A549 (cell line): ENCODE results near the gene ZSCAN12. TPM values are rescaled to one million over a fixed set of nuclear protein-coding genes. Genes with fewer than 3 reads are reported as not detected.

Experiments used
- ATAC-seq, 2 experiments: fragments of 200-7000 bp in 1 of 2; fragments of >200 bp in 1 of 2; cut with Nextera tagmentation in 1 of 2; cut with Tn5 transposase in 1 of 2; 3 replicates each; pipeline versions ENCODE4 v1.8.0 to v1.9.1; 2018 to 2020; ENCODE audit warnings: mild to moderate bottlenecking in 1 of 2, moderate library complexity in 1 of 2
- CTCF ChIA-PET: fragments of 300-600 bp; sonication (Branson Sonifier 250); formaldehyde crosslinking; extraction: SDS; loops from one replicate; lab custom pipeline; 2021; ENCODE audit warnings: antibody characterized with exemption, inconsistent platforms; lab: Yijun Ruan, JAX
- POLR2A ChIA-PET: fragments of 350-600 bp; formaldehyde crosslinking; extraction: SDS; loops from one replicate; lab custom pipeline; 2021; ENCODE audit warnings: antibody characterized with exemption, inconsistent platforms; lab: Yijun Ruan, JAX
- DNase-seq, 2 experiments: peaks; one replicate each; pipeline versions ENCODE4 v3.0.0 to v3.0.0-alpha.2; 2011 to 2016; ENCODE audit warnings: low read depth in 1 of 2, low spot score in 1 of 2
- FAIRE-seq: peaks from 2 replicates; lab custom pipeline; 2011; peaks lifted over from hg19 to GRCh38; lab: Jason Lieb, UNC
- H3K27ac ChIP-seq, 2 experiments: fragments of >200 bp; sonication (Bioruptor Twin); formaldehyde crosslinking; 3 replicates each; pipeline ENCODE4 v1.5.1; 2016 to 2017
- H3K4me1 ChIP-seq: fragments of >200 bp; sonication (Bioruptor Twin); formaldehyde crosslinking; 3 replicates; pipeline ENCODE4 v1.6.1; 2016
- H3K4me2 ChIP-seq: fragments of >200 bp; sonication (Bioruptor Twin); formaldehyde crosslinking; 3 replicates; pipeline ENCODE4 v1.6.1; 2016
- H3K4me3 ChIP-seq: fragments of >200 bp; sonication (Bioruptor Twin); formaldehyde crosslinking; 3 replicates; pipeline ENCODE4 v1.5.1; 2016
- H3K9me3 ChIP-seq: fragments of >200 bp; sonication (Bioruptor Twin); formaldehyde crosslinking; 3 replicates; pipeline ENCODE4 v1.6.1; 2016
- CBX2 ChIP-seq: fragments of 200-600 bp; sonication (generic); IDR thresholded peaks from 2 replicates; pipeline ENCODE4 v1.6.1; 2016; ENCODE audit warnings: low read depth, mild to moderate bottlenecking, borderline replicate concordance
- CHD4 ChIP-seq: fragments of 200-600 bp; sonication (generic); IDR thresholded peaks from 2 replicates; pipeline ENCODE4 v1.6.1; 2016; ENCODE audit warnings: antibody characterized with exemption, mild to moderate bottlenecking, borderline replicate concordance
- EHMT2 ChIP-seq: fragments of 200-600 bp; sonication (generic); IDR thresholded peaks from 2 replicates; pipeline ENCODE4 v1.6.1; 2016; ENCODE audit warnings: antibody characterized with exemption, low read depth, mild to moderate bottlenecking, moderate library complexity
- FOSL2 ChIP-seq, 2 experiments: fragments of 450-650 bp in 1 of 2; fragments of >200 bp in 1 of 2; sonication (Bioruptor Twin) in 1 of 2; formaldehyde crosslinking; IDR thresholded peaks; 2 replicates each; pipeline versions ENCODE4 v1.5.0 to v1.6.1; 2016 to 2020; ENCODE audit warnings: mild to moderate bottlenecking in 1 of 2, moderate library complexity in 1 of 2
- HOXB13 ChIP-seq: fragments of 250-450 bp; sonication (Bioruptor Pico); IDR thresholded peaks from 2 replicates; pipeline ENCODE4 v1.5.0; 2020; ENCODE audit warnings: low read depth, mild to moderate bottlenecking, moderate library complexity
- HOXB5 ChIP-seq: fragments of 250-450 bp; sonication (Bioruptor Pico); IDR thresholded peaks from 2 replicates; pipeline ENCODE4 v1.5.0; 2020; ENCODE audit warnings: mild to moderate bottlenecking, moderate library complexity
- JUN ChIP-seq, 2 experiments: fragments of >200 bp; sonication (Bioruptor Twin); formaldehyde crosslinking; IDR thresholded peaks; 2 replicates in 1 of 2; 3 replicates in 1 of 2; pipeline ENCODE4 v1.6.1; 2016 to 2017
- KDM1A ChIP-seq: fragments of 200-600 bp; sonication (generic); IDR thresholded peaks from 2 replicates; pipeline ENCODE4 v1.6.1; 2016; ENCODE audit warnings: low read depth, mild to moderate bottlenecking
- MAFK ChIP-seq: fragments of 450-650 bp; IDR thresholded peaks from 2 replicates; pipeline ENCODE4 v1.6.1; 2014; ENCODE audit not compliant: partially characterized antibody
- MAZ ChIP-seq: fragments of 150-350 bp; IDR thresholded peaks from 2 replicates; pipeline ENCODE4 v1.6.1; 2014; ENCODE audit warnings: antibody characterized with exemption, low read depth, low read length, borderline replicate concordance
- MYC ChIP-seq: IDR thresholded peaks from 2 replicates; pipeline ENCODE4 v1.6.1; 2012; ENCODE audit warnings: mild to moderate bottlenecking, inconsistent platforms, low read length, improper control_type of control experiment, borderline replicate concordance
- POLR2AphosphoS2 ChIP-seq: conservative IDR thresholded peaks from 2 replicates; pipeline ENCODE4 v1.6.1; 2012; ENCODE audit warnings: low read length, improper control_type of control experiment, inconsistent platforms
- RARB ChIP-seq: fragments of 250-450 bp; sonication (Bioruptor Pico); IDR thresholded peaks from 2 replicates; pipeline ENCODE4 v1.8.0; 2021; ENCODE audit warnings: mild to moderate bottlenecking, moderate library complexity
- RFX5 ChIP-seq: fragments of 450-650 bp; IDR thresholded peaks from 2 replicates; pipeline ENCODE4 v1.7.1; 2014; ENCODE audit warnings: antibody characterized with exemption, mild to moderate bottlenecking, moderate library complexity
- RNF2 ChIP-seq: fragments of 200-600 bp; sonication (generic); IDR thresholded peaks from 2 replicates; pipeline ENCODE4 v1.6.1; 2016; ENCODE audit warnings: low read depth, mild to moderate bottlenecking, antibody characterized with exemption, moderate library complexity, borderline replicate concordance
- ZC3H11A ChIP-seq: fragments of 450-650 bp; IDR thresholded peaks from 2 replicates; pipeline ENCODE4 v1.6.1; 2014; ENCODE audit warnings: antibody characterized with exemption, mild to moderate bottlenecking
- WGBS: methylation state at CpG from one replicate; pipeline ENCODE4 v1.1.6; 2017; ENCODE audit errors: missing lambda C conversion rate; 5-methylcytosine and 5-hydroxymethylcytosine counted together
- polyA plus RNA-seq, 4 experiments: library from polyadenylated mRNA; depleted of rRNA in 3 of 4; stranded (reverse); fragments of >200 nt; fragmentation: RNase III in 1 of 4; extraction: RNeasy Plus Mini Kit Qiagen cat#74134 plus additional on column Dnase treatment in 1 of 4; gene quantifications; 2 replicates in 3 of 4; 3 replicates in 1 of 4; pipeline ENCODE4 v1.2.3, GENCODE V29; 2011 to 2017
- TF ChIP-seq, protein P1 (sequence below): IDR thresholded peaks from 2 replicates; pipeline ENCODE4 v1.6.1; 2012
- TF ChIP-seq, protein P2 (sequence below): fragments of 250-450 bp; sonication (Bioruptor Pico); IDR thresholded peaks from 2 replicates; pipeline ENCODE4 v1.5.0; 2020; ENCODE audit warnings: low read depth, mild to moderate bottlenecking, moderate library complexity
- TF ChIP-seq, protein P3 (sequence below): fragments of 250-450 bp; sonication (Bioruptor Pico); IDR thresholded peaks from 2 replicates; pipeline ENCODE4 v1.5.0; 2021; ENCODE audit warnings: mild to moderate bottlenecking, moderate library complexity, borderline replicate concordance
- TF ChIP-seq, protein P4 (sequence below): fragments of >200 bp; sonication (Bioruptor Twin); formaldehyde crosslinking; IDR thresholded peaks from 3 replicates; pipeline ENCODE4 v1.6.1; 2016

The ZSCAN12 gene
- polyA plus RNA-seq, 2 of the 4 experiments (the other 2 are of a cell fraction), result 1.9 to 3.3 TPM

DNA sequence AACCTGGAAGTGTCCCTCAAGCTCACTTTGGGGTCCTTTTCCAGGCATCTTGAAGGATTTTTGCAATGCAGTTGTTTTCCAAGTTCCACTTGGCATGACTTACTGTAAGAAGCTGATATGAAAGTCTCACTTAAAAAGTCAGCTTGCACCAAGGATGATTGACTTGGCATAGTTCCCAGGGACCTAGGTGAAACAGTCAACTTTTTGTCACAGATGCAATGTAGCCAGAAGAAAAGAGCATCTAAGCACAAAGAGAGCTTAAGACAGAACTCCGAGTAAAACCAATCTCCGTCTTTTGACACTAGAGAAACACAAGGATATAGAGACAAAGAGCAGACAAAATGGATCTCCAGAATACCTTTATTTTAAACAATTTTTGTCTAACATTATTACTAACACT, 2.6 kb upstream of the ZSCAN12 start:
- DNase-seq (no peak), FAIRE-seq (no peak), ATAC-seq (no peak)
- Histone ChIP-seq H3K4me3 (no peak overlapping the region), H3K9me3 (no peaks in the 10 kb centered on the region), H3K4me2 (no peak overlapping the region), H3K4me1 (no peaks in the 10 kb centered on the region), H3K27ac (no peak overlapping the region)
- TF ChIP-seq FOSL2 (IDR thresholded peaks at IDR 0.05) (no peak), FOSL2 (CRISPR knock-in tag; IDR thresholded peaks at IDR 0.05) (no peak)
- ChIA-PET POLR2A (no interaction called here), CTCF (interaction anchor here (1.6 kb wide), 1 partner anchor 140 kb away, joined by 6 read pairs; no protein-coding TSS in a partner anchor)
- WGBS, result 54% methylated on average over 2 of the region's 2 CpGs

DNA sequence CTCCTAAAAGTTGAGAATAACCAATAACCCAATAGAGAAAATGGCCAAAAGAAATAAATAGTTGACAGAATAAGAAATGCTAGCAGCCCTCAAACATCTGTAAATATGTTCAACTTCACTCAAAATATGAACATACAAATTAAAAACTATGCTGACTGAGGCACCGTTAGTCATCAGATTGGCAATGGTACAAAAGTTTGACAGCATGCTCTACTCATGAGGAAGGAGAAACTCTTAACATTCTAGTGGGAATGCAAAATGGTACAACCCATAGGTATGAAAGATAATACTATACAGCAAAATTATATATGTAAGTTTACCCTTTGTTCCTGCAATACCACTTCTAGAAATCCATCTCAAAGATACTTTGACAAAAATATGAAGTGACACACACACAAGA, 1.6 kb upstream of the ZSCAN12 start:
- no peak for FAIRE-seq
- WGBS, result 78% methylated on average over 1 of the region's 1 CpG
- Histone ChIP-seq H3K4me1 (no peaks in the 10 kb centered on the region), H3K9me3 (no peaks in the 10 kb centered on the region), H3K4me3 (no peak overlapping the region), H3K4me2 (no peak overlapping the region), H3K27ac (no peak overlapping the region)
- CTCF ChIA-PET, result no interaction called here
- no peak for DNase-seq
- POLR2A ChIA-PET, result no interaction called here
- TF ChIP-seq MAFK (no peak), MAZ (no peak), EHMT2 (no peak), KDM1A (no peak), CBX2 (no peak), CHD4 (no peak), HOXB13 (no peak)
- TF ChIP-seq, protein P1, sequence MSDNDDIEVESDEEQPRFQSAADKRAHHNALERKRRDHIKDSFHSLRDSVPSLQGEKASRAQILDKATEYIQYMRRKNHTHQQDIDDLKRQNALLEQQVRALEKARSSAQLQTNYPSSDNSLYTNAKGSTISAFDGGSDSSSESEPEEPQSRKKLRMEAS, result no peak
- ATAC-seq, result no peak

DNA sequence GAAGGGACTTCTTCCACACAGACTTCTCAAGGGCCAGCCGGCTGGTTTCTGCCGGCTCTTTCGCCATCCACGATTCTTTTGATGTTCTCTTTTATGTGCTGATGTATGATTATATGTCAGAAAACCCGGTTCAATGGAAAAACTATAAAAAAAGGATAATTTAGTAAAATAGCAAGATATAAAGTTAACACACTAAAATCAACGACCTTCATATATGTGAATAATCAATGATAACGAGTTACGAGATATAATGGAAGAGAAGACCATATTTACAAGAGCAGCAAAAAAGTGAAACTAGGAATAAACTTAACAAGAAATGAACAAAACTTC, 540 bp upstream of the ZSCAN12 start:
- H3K4me1 ChIP-seq, result no peaks in the 10 kb centered on the region
- H3K27ac ChIP-seq, result peak overlapping the region; percentile 80 to 93
- ChIA-PET POLR2A (no interaction called here), CTCF (no interaction called here)
- DNase-seq (no peak), ATAC-seq (no peak)
- peak overlapping the region; percentile 78 for H3K4me3 ChIP-seq
- no peaks in the 10 kb centered on the region for H3K9me3 ChIP-seq
- H3K4me2 ChIP-seq, result peak overlapping the region; percentile 77
- 46% methylated on average over 8 of the region's 8 CpGs for WGBS
- TF ChIP-seq EHMT2 (no peak), RFX5 (no peak), ZC3H11A (no peak), POLR2AphosphoS2 (no peak), RARB (CRISPR knock-in tag) (no peak), HOXB5 (no peak), RNF2 (no peak), MYC (no peak), CBX2 (no peak), JUN (IDR thresholded peaks at IDR 0.05) (no peak)
- TF ChIP-seq, protein P2, sequence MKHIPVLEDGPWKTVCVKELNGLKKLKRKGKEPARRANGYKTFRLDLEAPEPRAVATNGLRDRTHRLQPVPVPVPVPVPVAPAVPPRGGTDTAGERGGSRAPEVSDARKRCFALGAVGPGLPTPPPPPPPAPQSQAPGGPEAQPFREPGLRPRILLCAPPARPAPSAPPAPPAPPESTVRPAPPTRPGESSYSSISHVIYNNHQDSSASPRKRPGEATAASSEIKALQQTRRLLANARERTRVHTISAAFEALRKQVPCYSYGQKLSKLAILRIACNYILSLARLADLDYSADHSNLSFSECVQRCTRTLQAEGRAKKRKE (CRISPR knock-in tag), result no peak
- TF ChIP-seq, protein P3, sequence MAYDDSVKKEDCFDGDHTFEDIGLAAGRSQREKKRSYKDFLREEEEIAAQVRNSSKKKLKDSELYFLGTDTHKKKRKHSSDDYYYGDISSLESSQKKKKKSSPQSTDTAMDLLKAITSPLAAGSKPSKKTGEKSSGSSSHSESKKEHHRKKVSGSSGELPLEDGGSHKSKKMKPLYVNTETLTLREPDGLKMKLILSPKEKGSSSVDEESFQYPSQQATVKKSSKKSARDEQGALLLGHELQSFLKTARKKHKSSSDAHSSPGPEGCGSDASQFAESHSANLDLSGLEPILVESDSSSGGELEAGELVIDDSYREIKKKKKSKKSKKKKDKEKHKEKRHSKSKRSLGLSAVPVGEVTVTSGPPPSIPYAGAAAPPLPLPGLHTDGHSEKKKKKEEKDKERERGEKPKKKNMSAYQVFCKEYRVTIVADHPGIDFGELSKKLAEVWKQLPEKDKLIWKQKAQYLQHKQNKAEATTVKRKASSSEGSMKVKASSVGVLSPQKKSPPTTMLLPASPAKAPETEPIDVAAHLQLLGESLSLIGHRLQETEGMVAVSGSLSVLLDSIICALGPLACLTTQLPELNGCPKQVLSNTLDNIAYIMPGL (CRISPR knock-in tag), result no peak
- TF ChIP-seq, protein P4, sequence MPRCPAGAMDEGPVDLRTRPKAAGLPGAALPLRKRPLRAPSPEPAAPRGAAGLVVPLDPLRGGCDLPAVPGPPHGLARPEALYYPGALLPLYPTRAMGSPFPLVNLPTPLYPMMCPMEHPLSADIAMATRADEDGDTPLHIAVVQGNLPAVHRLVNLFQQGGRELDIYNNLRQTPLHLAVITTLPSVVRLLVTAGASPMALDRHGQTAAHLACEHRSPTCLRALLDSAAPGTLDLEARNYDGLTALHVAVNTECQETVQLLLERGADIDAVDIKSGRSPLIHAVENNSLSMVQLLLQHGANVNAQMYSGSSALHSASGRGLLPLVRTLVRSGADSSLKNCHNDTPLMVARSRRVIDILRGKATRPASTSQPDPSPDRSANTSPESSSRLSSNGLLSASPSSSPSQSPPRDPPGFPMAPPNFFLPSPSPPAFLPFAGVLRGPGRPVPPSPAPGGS, result no peak
- TF ChIP-seq, all 56 proteins: peak for 0
- no peak for FAIRE-seq
